NCI-H82 treated with DMSO at 0.1 percent for 48 hours (cell line): ENCODE data around the gene TBPL1.
"Not testable (repeated sequence)": the region's sequence is repeated elsewhere in the genome, so short reads cannot be mapped to it uniquely, and the experiment has no call there.

Experiments
- DNase-seq: peaks from one replicate; lab custom pipeline; 2025; ENCODE audit not compliant: unreplicated experiment; lab: John Stamatoyannopoulos, UW

The TBPL1 gene

DNA sequence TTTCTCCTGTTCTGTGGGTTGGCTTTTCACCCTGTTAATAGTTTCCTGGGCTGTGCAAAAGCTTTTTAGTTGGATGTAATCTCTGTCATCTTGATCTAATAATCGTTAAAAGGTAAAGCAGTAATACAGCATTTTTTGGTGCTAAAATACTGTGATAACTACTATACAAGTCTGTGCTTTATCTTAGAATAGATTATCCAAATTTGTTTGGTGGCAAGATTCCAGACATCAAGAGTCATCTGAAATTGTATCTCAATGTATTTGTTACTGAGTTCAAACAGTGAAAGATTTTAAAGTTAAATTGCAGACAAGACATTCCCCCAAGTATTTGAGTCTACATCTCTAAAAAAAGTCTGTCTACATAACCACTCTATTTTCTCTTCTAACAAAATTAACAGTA lies 18.8 kb downstream of the TBPL1 start:
- DNase-seq: no peak

DNA sequence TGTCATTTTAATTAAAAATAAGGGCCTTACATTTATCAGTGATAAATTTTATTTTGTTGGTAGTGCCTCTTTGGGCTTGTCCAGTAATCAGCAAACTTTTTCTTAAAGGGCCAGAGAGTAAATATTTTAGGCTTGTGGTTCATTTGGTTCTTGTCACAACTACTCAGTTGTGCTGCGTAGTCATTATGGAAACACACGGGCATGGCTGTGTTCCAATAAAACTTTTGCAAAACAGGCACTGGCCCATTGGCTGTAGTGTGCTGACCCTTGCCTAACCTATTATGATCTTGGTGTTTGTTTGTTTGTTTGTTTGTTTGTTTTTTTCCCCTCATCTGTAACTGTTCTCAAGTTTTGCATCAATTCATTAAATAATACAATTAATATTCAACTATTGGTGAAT lies 19.4 kb downstream of the TBPL1 start:
- DNase-seq: no peak

DNA sequence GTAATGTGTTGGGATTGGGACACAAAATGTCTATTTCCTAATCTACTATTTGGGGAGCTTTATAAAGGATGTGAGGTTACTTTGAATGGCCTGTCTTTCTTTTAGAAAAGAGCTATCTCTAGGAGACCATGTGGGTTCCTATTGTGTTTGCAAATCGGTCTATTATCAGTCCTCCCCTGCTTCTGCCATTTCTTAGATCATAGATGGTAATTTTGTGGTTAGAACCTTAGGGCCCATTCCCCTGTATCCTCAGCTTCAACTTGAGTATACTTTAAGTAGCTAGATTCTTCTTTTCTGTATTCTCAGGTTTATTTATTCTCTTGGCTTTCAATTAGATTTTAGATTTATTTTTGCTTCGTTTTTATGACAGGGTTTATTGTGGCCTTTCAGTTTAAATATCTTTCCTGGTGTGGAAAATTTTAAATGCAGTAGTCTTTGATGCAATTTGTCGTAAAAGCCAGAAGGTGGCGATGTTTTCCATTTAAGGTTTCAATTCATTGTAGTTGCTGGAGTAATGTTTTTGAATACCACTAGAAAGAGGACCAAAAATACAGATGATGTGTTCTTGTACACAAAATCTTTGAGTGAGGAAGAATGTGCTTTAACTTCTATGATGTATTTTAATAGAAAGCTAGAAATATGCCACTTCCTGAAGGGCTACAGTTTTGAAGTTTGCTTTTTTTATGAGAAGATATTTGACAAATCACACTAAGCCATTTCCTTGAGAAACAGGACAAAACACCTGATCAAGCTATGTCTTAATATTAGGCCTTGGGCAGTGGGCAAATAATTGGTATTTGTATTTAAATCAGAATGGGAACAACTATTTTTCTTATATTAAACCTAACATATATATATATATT lies 20.3 kb downstream of the TBPL1 start:
- peak; percentile 24 for DNase-seq

DNA sequence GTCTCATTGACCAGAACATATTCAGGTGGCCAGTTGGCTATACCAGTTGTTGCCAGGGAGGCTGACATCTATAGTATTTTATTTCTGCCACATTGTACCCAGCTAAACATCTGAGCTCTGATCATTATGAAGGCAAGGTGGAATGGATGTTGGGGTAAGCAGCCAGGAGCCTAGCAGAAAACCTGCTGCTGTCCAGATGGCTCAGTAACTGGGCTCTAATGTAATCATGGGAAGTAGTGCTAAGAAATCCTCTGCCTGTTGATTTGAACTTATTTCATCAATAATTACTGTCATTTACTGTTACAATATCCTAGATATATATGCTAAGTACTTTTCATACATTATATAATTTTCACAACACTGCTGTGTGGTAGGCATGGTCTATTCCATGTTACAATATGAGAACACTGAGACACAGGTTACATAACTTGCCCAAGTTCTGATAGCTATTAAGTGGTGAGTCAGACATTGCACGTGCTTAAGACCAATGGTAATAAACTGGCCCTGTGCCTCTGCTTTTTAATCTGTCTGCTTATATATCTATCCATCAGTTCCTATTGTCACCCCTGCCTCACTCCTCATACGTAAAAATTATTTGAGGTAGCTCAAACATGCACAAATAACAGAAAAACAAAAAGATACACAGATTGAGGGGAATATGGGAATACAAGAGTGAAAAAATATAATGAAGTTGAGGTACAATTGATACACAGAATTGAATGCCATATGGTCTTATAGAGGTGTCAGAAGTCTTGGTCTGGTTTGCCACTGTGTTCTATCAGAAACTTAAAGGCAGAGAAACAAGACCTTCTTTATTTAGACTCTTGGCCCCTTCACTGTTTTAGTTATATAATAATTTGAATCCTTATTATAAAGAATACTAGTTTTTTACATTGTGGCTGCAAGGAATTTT lies 25.2 kb downstream of the TBPL1 start:
- DNase-seq: peak; percentile 49

DNA sequence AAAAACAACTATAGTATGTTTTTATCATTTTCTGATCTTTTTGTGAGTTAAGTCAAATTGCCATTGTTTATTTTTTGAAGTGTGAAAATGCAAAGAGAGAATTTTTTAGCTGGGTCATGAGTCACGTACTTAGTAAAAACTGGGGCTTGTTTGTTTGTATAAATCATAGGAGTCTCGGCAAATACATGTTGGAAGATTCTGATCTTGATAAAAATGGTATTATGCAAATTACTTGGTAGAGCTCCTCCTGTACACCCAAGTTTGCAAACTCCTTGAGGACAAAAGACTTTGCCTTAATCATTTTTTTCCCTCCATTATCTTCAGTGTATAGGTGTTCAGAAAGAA lies 25.8 kb downstream of the TBPL1 start:
- DNase-seq: no peak

DNA sequence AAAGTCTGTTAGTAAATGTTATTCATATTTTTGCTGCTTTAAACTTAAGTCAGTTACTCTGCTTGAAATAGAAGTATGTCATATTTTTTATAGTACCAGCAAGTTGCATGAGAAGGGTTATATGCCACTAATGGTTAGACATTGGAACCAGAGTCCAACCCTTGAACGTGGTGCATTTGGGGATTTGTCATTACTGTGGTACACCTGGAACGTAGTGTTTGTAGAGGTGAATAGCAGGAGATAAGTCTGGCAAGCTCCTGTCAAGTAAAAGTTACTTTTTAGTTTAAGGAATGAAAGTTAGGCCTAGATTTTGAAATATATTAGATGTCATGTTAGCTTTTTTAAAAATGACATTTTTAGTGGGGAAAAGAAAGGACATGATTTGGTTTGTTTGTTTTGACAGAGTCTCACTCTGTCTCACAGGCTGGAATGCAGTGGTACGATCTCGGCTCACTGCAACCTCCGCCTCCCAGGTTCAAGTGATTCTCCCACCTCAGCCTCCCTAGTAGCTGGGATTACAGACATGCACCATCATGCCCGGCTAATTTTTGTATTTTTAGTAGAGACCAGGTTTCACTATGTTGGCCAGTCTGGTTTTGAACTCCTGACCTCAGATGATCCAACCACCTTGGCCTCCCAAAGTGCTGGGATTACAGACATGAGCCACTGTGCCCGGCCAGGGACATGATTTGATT lies 26.4 kb downstream of the TBPL1 start:
- DNase-seq: not testable (repeated sequence)

DNA sequence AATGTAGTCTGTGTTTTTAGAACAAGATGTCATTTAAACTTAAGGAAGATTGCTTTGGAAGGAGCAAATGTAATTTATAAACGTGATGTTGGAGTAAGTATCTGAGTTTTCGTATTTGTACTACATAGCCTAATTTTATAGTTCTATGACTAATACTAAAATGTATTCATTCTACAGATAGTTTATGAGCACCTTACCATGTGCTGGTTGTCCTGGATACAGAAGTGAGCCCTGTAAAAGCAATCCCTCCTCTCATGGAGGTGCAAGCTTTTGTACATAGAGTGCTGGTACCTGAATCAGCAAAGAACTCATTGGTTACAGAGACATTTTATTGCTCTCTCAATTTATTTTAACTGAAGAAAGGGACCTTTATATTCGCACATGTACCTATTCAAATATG lies 27.1 kb downstream of the TBPL1 start:
- DNase-seq: no peak

DNA sequence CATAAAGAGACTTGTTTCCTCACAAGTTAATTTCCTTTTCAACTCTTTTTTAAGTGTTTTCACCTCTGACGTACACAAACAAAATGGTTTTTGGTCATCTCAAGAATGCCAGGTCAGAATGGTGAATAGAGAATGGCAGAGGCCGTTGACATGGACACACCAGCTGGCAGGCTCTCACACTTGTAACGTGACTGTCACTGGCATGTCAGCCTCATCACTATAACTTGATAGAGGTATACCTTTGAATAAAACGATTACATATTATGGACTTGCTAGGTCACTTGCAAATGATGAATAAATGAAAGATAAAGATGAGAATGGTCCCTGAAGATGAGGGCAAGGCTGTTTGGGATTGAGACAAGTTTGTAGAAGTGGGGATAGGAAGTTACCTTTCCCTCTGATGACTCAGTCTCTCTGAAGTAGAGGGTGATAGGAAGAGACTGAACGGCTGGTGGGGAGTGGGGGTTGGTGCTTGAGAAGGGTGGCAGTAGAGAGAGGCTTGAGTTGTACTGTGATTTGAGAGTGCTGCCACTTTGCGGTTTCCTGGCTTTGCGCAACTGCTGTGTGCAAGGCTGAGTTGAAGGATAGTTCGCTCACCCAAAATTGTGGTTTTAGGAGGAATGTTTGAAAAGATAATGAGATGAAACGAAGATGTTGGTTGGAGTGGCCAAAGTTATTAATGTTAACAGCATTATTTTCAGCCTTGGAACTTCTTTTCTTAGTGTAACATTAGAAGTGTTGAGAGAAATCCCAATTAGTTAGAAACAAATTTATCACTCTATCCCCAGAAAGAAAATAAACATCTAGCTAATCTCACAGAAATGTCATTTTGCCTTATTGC lies 30.3 kb downstream of the TBPL1 start:
- no peak for DNase-seq

DNA sequence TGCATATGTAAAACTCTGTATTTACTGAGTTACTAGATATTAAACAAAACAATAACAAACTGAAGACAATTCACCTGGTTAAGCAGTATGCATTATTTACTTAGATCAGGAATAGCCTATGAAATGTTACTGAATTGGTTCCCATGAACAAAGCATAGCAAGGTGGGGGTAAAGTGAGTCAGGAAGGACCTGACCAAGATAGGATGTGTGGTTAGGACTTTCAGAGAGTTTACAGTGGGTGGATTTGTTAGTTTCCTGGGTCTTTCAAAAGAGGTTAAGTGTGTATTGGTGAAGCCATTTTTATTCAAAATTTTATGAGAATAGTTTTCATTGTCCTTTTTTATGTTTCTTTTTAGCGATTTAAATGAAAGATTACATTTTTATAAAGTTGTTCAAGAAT lies 32.9 kb downstream of the TBPL1 start:
- DNase-seq: no peak

DNA sequence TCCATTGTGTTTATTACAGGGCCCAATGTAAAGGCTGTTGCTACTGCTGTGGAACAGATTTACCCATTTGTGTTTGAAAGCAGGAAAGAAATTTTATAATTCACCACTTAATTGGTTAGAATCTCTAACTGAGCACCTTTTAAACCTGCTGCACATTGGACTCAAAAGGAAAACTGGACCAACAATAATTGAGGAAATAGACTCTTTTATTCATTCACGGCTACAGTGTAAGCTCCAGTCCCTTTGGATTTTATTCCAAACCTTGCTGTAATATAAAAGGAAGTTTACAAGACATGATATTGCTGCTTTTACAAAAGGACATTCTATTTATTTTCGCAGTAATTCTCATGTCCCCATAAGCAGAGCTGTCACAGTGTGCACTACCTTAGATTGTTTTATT lies 33.9 kb downstream of the TBPL1 start:
- DNase-seq: no peak

DNA sequence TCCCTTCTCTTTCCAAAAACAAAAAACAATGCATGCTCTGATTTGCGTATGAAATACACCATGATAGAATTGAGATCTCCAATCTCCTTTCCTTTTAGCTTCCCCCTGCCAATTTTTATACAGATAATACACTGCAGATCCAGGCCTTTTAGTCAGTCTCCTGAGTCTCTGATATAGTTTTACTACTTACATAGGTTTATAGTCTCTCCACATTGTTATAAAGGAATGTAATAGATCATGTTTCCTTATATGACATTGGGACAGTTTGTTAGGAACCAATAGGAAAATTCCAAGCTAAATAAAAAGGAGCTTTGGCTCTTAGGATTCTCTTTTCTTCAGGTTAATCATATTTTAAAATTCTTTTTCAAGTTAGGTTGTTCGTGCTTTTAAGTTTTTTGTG lies 36.5 kb downstream of the TBPL1 start:
- DNase-seq: no peak

DNA sequence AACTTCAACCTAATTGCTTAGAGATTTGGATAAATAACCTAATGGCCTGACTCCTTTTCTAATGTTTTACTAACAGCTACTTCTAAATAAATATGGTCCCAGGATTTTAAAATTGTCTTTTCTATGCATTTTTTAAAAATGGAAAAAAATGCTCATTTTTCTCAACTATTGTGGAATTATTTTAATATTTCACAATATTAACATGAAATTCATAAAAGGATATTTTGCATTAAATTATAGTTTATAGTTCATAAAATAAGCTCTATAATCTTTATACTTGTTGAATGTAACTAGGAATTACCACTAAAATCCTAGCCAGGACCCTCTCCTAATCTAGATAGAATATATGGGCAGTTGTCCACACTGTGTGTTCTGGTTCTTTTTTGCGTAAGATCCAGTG lies 37.3 kb downstream of the TBPL1 start:
- DNase-seq: no peak

DNA sequence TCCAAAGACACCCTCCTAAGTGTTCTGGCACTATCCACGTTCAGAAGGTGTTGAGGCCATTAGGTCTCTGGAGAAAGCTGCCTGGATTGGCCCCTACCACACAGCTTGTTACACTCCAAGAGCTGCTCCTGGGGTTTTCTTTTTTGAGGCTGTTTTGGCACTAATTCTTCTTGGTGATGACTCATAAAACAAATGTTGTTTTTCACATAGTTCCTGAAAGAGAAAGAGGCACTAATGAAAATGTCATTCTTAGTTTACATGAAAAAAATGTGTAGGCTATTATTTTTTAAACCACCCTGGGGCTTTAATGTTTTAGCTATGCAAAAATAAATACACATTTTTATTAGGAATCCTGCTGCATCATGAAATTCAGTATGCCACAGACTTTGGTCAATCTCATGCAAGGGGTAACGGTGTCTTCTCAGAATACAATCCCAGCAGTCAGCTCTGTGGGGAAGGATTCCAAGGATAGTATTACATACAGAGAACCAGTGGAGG lies 38.1 kb downstream of the TBPL1 start:
- no peak for DNase-seq

DNA sequence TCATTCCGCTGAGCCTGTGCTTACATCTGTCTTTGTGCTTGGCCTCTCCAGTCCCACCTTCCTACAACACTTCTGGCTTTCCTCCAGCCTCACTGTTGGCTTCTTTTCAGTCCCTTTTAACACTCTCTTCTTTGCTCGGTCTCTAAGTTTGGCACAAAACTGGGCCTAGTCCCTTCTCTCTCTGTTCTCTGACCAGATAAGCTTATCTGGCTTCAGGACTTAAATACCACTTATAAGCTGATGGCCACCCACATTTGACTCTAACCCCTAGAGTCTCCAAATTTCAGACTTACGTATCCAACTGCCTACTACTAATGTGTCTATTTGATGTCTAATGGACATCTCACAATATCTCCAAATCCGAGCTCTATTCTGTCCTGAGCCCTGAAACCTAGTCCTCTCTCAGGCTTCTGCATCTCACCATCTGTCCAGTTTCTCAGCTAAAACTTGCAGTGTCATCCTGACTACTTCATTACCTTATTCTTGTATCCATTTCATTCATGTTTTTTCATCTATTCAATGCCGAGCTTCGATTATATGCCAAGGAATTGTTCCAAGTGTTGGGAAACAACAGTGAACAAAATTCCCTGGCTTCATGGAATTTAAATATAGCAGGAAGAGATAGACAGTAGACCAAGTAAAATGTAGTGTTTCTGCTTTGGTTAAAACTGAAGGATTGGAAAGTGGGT lies 40.1 kb downstream of the TBPL1 start:
- no peak for DNase-seq

DNA sequence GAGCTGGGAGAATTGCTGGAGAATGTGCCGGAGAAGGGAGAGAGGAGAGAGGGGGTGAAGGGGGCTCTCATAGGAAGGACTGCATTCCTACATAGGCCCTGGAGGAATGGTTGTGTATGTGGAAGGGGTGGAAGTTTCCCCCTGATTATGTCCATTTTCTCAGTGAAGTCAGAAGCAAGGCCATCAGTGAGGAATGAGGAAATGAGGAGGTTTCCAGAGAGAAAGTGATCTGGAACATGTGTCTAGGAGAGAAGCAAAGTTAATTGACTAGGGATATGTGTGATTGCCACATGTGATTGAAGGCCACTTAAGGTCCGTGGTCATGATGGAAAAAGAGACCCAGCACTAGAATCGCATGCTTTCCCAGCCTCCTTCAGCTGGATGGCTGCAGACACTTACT lies 42.3 kb downstream of the TBPL1 start:
- no peak for DNase-seq

DNA sequence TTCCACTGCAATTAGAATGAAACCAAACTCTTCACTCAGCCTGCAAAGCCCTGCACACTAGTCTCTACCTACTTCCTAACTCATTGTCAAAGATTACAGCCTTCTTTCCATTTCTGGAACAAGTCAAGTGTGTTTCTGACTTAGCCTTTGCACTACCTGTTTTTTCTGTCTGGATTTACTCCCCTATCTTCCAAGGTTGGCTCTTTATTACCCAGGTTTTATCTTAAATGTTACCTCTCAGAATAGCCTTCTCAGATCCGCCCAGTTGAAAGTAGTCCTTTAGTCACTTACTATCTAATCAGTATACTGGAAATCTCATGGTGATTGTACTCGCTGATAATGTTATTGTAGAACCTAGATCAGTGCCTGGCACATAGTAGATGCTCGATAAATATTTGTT lies 42.7 kb downstream of the TBPL1 start:
- no peak for DNase-seq

DNA sequence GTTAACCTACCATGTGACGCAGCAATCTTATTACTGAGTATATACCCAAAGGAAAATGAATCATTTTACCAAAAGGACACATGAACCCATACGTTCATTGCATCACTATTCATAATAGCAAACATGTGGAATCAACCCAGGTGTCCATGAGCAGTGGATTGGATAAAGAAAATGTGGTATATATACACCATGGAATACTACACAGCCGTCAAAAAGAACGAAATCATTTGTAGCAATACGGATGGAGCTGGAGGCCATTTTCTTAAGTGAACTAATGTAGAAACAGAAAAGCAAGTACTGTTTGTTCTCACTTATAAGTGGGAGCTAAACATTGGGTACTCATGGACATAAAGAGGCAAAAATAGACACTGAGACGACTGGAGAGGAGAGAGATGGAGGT lies 44.2 kb downstream of the TBPL1 start:
- DNase-seq: no peak

DNA sequence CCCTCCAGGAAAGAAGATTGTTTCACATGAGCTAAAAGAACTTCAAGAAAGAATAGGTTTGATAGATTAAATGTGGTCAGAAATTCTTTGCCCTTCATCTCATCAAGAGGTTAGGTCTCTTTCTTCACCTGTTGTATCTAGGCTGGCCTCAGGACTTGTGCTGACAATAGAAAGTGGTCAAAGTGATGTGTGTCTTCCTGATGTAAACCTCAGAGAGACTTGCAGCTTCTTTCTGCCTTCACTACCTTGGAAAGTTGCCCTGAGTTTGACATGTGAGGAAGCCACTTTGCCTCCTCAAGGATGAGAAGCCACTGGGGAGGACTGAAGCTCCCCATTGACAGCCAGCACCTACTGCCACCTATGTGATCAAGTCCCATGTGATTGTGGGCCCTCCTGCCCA lies 46.3 kb downstream of the TBPL1 start:
- no peak for DNase-seq

DNA sequence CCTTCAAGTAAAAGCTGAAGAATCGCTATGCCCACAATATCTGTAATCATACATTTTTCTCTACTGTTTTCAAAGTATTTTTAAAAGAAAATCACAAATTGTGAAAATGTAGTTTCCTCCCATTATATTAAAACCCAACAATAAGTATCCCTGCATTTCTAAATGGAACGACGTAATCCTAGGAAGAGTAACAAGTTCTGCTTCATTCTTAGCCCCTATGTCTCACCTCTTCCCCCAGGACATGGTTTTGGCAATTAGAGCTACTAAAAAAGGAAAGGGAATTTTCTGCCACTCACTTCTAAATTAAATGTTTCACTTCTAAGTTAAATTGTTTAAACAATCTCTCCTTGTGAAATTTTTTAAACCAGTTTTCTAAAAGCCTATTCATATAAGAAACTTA lies 47.4 kb downstream of the TBPL1 start:
- DNase-seq: no peak

DNA sequence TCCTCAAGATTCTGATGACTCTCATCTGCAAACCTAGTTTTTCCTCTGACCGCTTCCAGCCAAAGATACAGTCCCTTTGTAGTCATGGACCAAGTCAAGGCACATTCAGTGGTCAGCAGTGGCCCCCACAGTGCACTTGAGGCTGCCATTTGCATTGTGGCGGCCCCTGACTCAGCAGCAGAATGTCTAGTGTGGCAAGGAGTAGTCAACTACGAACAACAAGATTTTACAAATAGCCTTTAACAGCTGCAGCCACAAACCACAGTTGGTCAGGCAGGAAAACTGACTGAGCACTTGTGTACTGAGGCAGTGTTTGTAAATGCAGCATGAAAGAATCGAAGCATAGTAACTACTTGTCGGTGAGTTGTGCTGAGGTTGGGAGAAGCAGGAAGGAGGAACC lies 49.8 kb downstream of the TBPL1 start:
- DNase-seq: no peak
